Spleen (tissue), 7 donors: Measurements from ENCODE around the gene NBEA.

Source experiments
- POLR2A ChIP-seq, 3 donors: fragments of 450-650 bp; IDR thresholded peaks; one replicate each; pipeline ENCODE4 v1.5.1; 2017; ENCODE audit warnings: antibody characterized with exemption in 3 of 3, mild to moderate bottlenecking in 1 of 3
- TF ChIP-seq, protein P1 (sequence below), 11 experiments: fragments of 200-600 bp in 7 of 11; fragments of 450-650 bp in 4 of 11; sonication (generic) in 4 of 11; IDR thresholded peaks in 8 of 11; conservative IDR thresholded peaks in 3 of 11; 1 replicate in 7 of 11; 2 replicates in 4 of 11; pipeline versions ENCODE4 v1.4.0 to v1.8.0; 2016 to 2021; ENCODE audit warnings: antibody characterized with exemption in 11 of 11, inconsistent platforms in 4 of 11, mild to moderate bottlenecking in 1 of 11
- donor health status: DM: no; HTN: no; CAD: no; lungs with moderate emphysema.
- donor health status: DM: no; HTN: no; CAD: no.
- donor health status: DM: no; HTN: no; CAD: no.

DNA sequence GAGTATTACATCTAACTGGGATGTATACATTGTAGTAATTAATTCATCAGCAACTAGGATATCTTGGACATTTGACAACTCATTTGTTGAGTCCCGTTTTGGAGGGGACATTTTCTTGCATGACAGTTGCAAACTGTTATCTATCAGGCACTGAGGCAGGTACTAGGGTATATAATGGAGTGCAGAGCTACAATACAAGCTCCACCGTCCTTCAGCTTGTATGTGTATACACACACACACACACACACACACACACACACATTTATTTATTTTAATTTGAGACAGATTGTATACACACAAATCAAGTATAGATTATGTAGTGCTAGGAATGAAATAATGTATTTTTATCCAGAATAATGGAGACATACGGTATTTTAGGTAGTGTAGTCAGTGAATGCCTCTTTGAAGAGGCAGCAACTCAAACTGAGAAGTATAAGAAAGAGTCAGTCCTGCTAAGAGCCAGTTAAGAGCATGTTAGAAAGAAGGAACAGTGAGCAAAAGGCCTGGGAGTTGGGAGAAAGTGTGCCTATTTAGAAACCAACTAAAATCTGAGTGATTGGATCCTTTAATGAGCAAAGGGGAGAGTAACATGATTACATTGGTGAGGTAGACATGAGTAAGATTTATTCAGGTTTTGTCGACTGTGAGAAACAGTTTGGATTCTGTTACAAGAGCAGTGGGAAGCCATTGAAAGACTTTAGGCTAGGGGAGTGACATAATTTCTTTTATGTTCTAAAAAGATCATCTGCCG, 74.5 kb downstream of the NBEA start:
- TF ChIP-seq, protein P1, sequence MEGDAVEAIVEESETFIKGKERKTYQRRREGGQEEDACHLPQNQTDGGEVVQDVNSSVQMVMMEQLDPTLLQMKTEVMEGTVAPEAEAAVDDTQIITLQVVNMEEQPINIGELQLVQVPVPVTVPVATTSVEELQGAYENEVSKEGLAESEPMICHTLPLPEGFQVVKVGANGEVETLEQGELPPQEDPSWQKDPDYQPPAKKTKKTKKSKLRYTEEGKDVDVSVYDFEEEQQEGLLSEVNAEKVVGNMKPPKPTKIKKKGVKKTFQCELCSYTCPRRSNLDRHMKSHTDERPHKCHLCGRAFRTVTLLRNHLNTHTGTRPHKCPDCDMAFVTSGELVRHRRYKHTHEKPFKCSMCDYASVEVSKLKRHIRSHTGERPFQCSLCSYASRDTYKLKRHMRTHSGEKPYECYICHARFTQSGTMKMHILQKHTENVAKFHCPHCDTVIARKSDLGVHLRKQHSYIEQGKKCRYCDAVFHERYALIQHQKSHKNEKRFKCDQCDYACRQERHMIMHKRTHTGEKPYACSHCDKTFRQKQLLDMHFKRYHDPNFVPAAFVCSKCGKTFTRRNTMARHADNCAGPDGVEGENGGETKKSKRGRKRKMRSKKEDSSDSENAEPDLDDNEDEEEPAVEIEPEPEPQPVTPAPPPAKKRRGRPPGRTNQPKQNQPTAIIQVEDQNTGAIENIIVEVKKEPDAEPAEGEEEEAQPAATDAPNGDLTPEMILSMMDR (IDR thresholded peaks at IDR 0.05 in 8 of 11, conservative IDR thresholded peaks at IDR 0.05 in 3 of 11): no peak
- no peak for TF ChIP-seq POLR2A (IDR thresholded peaks at IDR 0.05)
